Upper lobe of left lung (tissue), 6 donors: ENCODE data around the gene SCLT1. TPM values are rescaled to one million over a fixed set of nuclear protein-coding genes. Genes with fewer than 3 reads are reported as not detected.

Experiments
- ATAC-seq, 2 donors: fragments of 200-7000 bp; cut with Tn5 transposase; one replicate each; pipeline ENCODE4 v1.9.1; 2022; ENCODE audit warnings: mild to moderate bottlenecking in 2 of 2, moderate library complexity in 2 of 2; ENCODE audit not compliant: low FRiP score in 2 of 2
- DNase-seq, 2 donors: peaks; one replicate each; pipeline ENCODE4 v3.0.0-alpha.2; 2019 to 2020
- H3K27ac ChIP-seq, 4 donors: fragments of 200-600 bp; sonication (generic); one replicate each; pipeline ENCODE4 v1.5.1; 2016 to 2019
- H3K27me3 ChIP-seq, 4 donors: fragments of 200-600 bp; sonication (generic); one replicate each; pipeline ENCODE4 v1.5.1; 2017 to 2019
- H3K36me3 ChIP-seq, 4 donors: fragments of 200-600 bp; sonication (generic); one replicate each; pipeline ENCODE4 v1.5.1; 2016 to 2019
- H3K4me1 ChIP-seq, 4 donors: fragments of 200-600 bp; sonication (generic); one replicate each; pipeline ENCODE4 v1.5.1; 2018 to 2019
- H3K4me3 ChIP-seq, 4 donors: fragments of 200-600 bp; sonication (generic); one replicate each; pipeline ENCODE4 v1.5.1; 2017 to 2019; ENCODE audit warnings: mild to moderate bottlenecking in 2 of 4, moderate library complexity in 1 of 4
- H3K9me3 ChIP-seq, 4 donors: fragments of 200-600 bp; sonication (generic); one replicate each; pipeline ENCODE4 v1.5.1; 2018 to 2019
- EP300 ChIP-seq, 4 donors: sonication (generic); formaldehyde crosslinking; IDR thresholded peaks; one replicate each; pipeline ENCODE4 v1.5.1; 2017; ENCODE audit warnings: antibody characterized with exemption in 4 of 4, control low read depth in 2 of 4
- POLR2A ChIP-seq, 4 donors: fragments of 450-650 bp; IDR thresholded peaks; one replicate each; pipeline ENCODE4 v1.5.1; 2016 to 2017; ENCODE audit warnings: antibody characterized with exemption in 4 of 4, mild to moderate bottlenecking in 2 of 4
- POLR2AphosphoS5 ChIP-seq, 2 donors: sonication (generic); formaldehyde crosslinking; IDR thresholded peaks; one replicate each; pipeline ENCODE4 v1.5.1; 2017; ENCODE audit warnings: antibody characterized with exemption in 2 of 2
- WGBS, 2 donors: methylation state at CpG; one replicate each; pipeline ENCODE4 v1.1.5; 2017 to 2018; 5-methylcytosine and 5-hydroxymethylcytosine counted together
- total RNA-seq, 6 donors: library from RNA; depleted of rRNA in 4 of 6; stranded (reverse); fragments of >200 nt in 4 of 6; gene quantifications; one replicate each; pipeline versions ENCODE4 v1.1.0 to v1.2.1, GENCODE V29; 2016 to 2021
- TF ChIP-seq, protein P1 (sequence below), 6 experiments: fragments of 450-650 bp in 4 of 6; fragments of 200-600 bp in 2 of 6; sonication (generic) in 2 of 6; IDR thresholded peaks; one replicate each; pipeline ENCODE4 v1.5.1; 2016 to 2019; ENCODE audit warnings: antibody characterized with exemption in 6 of 6
- donor health status: DM: no; HTN: no; CAD: no; lungs with moderate emphysema.
- donor health status: DM: no; HTN: yes; CAD: no; lungs with severe emphysema.

Gene SCLT1
- total RNA-seq, 6 donors from 2014 or later: 7.9 to 27.2 (median 14.2) TPM

DNA sequence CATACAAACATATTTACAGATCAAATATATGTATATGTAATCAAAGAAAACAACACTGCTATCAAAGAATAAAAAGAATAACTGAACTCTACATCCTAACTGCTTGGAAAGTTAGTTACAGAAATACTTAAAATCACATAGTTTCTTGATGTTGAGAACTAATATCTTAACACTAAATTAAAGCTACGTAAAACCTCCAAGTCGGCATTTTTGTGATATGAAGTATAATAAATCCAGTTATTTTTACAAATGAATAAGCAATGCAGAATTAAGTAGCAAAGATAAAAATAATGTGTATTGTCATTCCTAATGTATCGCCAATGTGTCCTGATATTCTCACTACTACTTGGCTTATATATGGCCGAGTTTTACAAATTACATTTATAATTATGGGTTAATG, 215.4 kb downstream of the SCLT1 start:
- 90 to 93% methylated on average over 4 of the region's 4 CpGs for WGBS, 2 donors
- Histone ChIP-seq H3K9me3 (no peaks in the 10 kb centered on the region), H3K4me1 (no peaks in the 10 kb centered on the region), H3K36me3 (peaks cover 0 to 30% (median 0%) of the 10 kb centered on the region in 4 donors), H3K4me3 (no peak overlapping the region), H3K27ac (no peak overlapping the region), H3K27me3 (no peaks in the 10 kb centered on the region)
- DNase-seq (no peak), ATAC-seq (no peak)
- TF ChIP-seq, protein P1, sequence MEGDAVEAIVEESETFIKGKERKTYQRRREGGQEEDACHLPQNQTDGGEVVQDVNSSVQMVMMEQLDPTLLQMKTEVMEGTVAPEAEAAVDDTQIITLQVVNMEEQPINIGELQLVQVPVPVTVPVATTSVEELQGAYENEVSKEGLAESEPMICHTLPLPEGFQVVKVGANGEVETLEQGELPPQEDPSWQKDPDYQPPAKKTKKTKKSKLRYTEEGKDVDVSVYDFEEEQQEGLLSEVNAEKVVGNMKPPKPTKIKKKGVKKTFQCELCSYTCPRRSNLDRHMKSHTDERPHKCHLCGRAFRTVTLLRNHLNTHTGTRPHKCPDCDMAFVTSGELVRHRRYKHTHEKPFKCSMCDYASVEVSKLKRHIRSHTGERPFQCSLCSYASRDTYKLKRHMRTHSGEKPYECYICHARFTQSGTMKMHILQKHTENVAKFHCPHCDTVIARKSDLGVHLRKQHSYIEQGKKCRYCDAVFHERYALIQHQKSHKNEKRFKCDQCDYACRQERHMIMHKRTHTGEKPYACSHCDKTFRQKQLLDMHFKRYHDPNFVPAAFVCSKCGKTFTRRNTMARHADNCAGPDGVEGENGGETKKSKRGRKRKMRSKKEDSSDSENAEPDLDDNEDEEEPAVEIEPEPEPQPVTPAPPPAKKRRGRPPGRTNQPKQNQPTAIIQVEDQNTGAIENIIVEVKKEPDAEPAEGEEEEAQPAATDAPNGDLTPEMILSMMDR (IDR thresholded peaks at IDR 0.05): no peak
- TF ChIP-seq POLR2AphosphoS5 (IDR thresholded peaks at IDR 0.05): no peak
- TF ChIP-seq EP300 (IDR thresholded peaks at IDR 0.05): no peak
- TF ChIP-seq POLR2A (IDR thresholded peaks at IDR 0.05): no peak

GRCh38 chr4:128876200-128876599, 217.1 kb downstream of the SCLT1 start:
- H3K27ac ChIP-seq: no peak overlapping the region

DNA sequence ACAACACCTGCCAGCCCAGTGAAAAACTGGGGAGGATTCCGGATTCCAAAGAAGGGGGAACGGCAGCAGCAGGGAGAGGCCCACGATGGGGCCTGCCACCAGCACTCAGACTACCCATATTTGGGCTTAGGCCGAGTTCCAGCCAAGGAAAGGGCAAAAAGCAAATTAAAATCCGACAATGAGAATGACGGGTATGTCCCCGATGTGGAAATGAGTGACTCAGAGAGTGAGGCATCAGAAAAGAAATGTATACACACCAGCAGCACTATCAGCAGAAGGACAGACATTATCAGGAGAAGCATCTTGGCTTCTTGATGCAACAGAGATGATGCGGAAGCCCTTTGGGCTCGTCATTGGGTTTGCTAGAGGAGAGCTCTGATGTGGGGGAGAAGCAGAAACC, 221.4 kb downstream of the SCLT1 start:
- ATAC-seq (no peak), DNase-seq (no peak)
- no peak overlapping the region for H3K4me3 ChIP-seq
- no peaks in the 10 kb centered on the region for H3K27me3 ChIP-seq
- no peaks in the 10 kb centered on the region for H3K9me3 ChIP-seq
- WGBS, 2 donors: 92 to 95% methylated on average over 9 of the region's 9 CpGs
- TF ChIP-seq, protein P1 (IDR thresholded peaks at IDR 0.05): no peak
- TF ChIP-seq EP300 (IDR thresholded peaks at IDR 0.05) (no peak), POLR2A (IDR thresholded peaks at IDR 0.05) (no peak), POLR2AphosphoS5 (IDR thresholded peaks at IDR 0.05) (no peak)
- no peak overlapping the region for H3K27ac ChIP-seq
- H3K36me3 ChIP-seq: peaks cover 8 to 88% (median 32%) of the 10 kb centered on the region in 4 donors
- H3K4me1 ChIP-seq: no peaks in the 10 kb centered on the region

More at GRCh38 chr4:128876200-128876599, 217.1 kb downstream of the SCLT1 start:
- H3K36me3 ChIP-seq: peaks cover 5 to 48% (median 7%) of the 10 kb centered on the region in 4 donors
- DNase-seq (no peak), ATAC-seq (no peak)
- H3K4me1 ChIP-seq: no peaks in the 10 kb centered on the region
- H3K4me3 ChIP-seq: no peak overlapping the region
- WGBS, 2 donors: 95 to 98% methylated on average over 2 of the region's 2 CpGs
- H3K27me3 ChIP-seq: no peaks in the 10 kb centered on the region
- TF ChIP-seq EP300 (IDR thresholded peaks at IDR 0.05) (no peak), POLR2AphosphoS5 (IDR thresholded peaks at IDR 0.05) (no peak), POLR2A (IDR thresholded peaks at IDR 0.05) (no peak)
- TF ChIP-seq, protein P1 (IDR thresholded peaks at IDR 0.05): no peak
- no peaks in the 10 kb centered on the region for H3K9me3 ChIP-seq

DNA sequence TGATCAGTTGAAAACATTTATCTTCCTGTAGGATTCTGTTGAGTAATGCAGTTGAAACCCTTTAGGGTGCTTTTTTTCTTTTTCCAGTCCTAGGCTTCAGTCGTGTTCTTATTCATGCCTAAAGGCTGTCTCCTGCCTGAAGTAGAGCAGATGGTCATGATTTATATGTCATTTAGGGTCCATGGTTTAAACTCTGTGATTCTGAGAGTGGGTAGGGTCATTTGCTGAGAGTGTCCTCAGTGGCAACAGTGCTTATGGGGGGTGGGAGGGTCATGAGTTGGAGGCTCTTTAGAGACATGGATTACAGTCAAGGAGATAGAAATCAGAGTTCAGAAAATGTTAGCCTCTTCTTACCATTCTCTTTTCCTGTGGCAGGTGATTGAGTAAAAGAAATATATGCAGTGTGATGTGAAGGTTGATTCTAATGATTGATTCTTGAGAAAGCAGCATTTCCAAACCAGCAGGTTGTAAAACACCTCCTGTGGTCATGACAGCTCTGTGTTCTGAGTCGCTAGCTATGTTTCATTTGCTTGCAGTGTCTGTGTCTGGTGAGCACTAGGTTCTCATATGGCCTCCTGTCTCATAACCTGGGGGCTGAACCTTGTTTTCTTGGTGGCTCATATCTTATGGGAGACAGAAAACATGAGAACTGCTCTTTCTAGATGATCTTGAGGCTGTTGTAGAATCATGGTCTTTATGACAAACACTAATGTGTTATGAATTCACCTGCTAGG, 223.4 kb downstream of the SCLT1 start:
- Histone ChIP-seq H3K27ac (no peak overlapping the region), H3K27me3 (no peaks in the 10 kb centered on the region), H3K4me3 (no peak overlapping the region), H3K9me3 (no peaks in the 10 kb centered on the region), H3K36me3 (peaks cover 10 to 85% (median 32%) of the 10 kb centered on the region in 4 donors), H3K4me1 (no peaks in the 10 kb centered on the region)
- TF ChIP-seq POLR2A (IDR thresholded peaks at IDR 0.05) (no peak), POLR2AphosphoS5 (IDR thresholded peaks at IDR 0.05) (no peak), EP300 (IDR thresholded peaks at IDR 0.05) (no peak)
- TF ChIP-seq, protein P1 (IDR thresholded peaks at IDR 0.05): no peak
- WGBS, 2 donors: 94 to 95% methylated on average over 2 of the region's 2 CpGs
- ATAC-seq: no peak
- DNase-seq: no peak

- ATAC-seq (no peak), DNase-seq (no peak)
- Histone ChIP-seq H3K27me3 (no peaks in the 10 kb centered on the region), H3K36me3 (peaks cover 10 to 86% (median 37%) of the 10 kb centered on the region in 4 donors), H3K4me1 (no peaks in the 10 kb centered on the region), H3K27ac (no peak overlapping the region), H3K9me3 (no peaks in the 10 kb centered on the region), H3K4me3 (no peak overlapping the region)
- TF ChIP-seq EP300 (IDR thresholded peaks at IDR 0.05): no peak
- TF ChIP-seq POLR2A (IDR thresholded peaks at IDR 0.05): no peak
- TF ChIP-seq, protein P1 (IDR thresholded peaks at IDR 0.05): no peak
- TF ChIP-seq POLR2AphosphoS5 (IDR thresholded peaks at IDR 0.05): no peak
- WGBS, 2 donors: 85 to 91% methylated on average over 3 of the region's 3 CpGs
These were observed 224.6 kb downstream of the SCLT1 start for GRCh38 chr4:128868758-128869157.
